ENCODE measurements around the gene GLRX3.

GLRX3 gene

DNA sequence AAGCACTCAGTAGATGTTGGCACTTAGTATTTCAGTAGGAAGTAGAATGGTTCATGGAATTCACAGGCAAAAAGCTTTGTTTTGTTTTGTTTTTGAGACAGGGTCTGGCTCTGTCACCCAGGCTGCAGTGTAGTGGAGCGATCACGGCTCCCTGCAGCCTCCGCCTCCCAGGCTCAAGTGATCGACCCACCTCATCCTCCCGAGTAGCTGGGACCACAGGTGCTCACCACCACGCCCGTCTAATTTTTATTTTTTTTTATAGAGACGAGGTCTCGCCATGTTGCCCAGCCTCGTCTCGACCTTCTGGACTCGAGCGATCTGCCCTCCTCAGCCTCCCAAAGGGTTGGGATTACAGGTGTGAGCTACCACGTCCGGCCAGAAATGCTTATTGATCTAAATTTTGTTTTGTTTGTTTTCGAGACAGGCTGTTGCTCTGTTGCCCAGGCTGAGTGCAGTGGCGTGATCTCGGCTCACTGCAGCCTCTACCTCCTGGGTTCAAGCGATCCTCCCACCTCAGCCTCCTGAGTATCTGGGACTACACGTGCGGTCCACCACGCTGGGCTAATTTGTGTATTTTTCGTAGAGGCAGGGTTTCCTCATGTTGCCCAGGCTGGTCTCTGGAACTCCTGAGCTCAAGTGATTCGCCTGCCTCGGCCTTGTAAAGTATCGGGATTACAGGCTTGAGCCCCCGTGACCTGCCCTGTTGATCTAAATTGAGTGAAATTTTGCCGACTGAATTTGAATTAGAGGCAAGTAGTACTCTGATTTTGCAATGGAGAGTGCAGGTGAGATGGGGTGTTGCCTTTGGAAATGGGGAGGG is 1.7 kb downstream of the GLRX3 start:
- DNase-seq, result no peak

- no peak for DNase-seq
These were observed 2.3 kb downstream of the GLRX3 start for GRCh38 chr10:130138479-130138866.

DNA sequence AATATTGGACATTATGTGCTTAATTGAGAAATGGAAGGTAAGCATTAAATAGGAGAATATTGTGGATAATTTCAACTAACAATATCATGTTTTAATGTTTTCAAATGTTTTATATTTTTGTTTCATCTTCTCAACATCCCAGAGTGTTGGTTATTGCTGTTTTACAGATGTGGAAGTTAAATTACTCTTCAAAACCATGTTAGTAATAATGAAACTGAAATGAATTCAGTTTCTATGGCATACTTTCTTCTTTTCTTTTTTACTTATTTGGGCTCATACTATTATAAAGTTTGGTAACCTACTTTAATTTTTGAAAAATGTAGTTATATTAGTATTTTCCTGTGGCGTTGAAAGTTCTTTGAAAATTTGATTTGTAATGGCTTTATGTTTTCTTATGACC is 4.2 kb downstream of the GLRX3 start:
- no peak for DNase-seq

DNA sequence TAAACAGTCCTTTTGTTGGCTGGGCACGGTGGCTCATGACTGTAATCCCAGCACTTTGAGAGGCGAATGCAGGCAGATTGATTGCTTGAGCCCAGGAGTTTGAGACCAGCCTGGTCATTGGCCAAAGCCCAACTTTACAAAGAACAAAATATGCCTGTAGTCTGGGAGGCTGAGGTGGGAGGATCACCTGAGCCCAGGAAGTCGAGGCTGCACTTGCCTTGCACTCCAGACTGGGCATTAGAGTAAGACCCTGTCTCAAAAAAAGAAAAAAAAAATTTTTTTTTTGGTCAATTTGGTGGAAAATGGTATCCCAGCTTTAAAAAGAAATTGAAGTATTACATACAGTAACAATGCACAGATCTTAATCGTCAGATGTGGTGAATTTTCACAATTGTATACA is 4.8 kb downstream of the GLRX3 start:
- DNase-seq, result no peak

GRCh38 chr10:130141460-130141859 is 5.3 kb downstream of the GLRX3 start:
- DNase-seq, result no peak

DNA sequence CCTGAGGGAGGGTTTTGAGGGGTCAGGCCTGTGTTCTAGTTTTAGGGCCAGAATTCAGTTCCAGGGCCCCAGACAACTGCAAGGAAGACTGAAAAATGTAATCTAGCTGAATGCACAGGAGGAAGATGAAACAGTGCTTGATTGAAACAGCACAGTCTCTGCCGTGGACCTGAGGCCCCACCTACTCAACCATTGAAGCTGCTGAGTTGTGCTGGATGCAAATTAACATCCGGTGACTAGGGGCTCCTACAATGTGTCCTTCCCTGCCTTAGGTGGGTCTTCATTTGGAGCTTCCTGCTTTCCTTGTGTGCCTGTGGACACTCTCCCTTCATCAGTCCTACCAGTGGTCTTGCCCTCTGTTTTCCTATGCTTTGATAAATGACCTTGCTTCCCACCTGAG is 5.7 kb downstream of the GLRX3 start:
- DNase-seq, result no peak

DNA sequence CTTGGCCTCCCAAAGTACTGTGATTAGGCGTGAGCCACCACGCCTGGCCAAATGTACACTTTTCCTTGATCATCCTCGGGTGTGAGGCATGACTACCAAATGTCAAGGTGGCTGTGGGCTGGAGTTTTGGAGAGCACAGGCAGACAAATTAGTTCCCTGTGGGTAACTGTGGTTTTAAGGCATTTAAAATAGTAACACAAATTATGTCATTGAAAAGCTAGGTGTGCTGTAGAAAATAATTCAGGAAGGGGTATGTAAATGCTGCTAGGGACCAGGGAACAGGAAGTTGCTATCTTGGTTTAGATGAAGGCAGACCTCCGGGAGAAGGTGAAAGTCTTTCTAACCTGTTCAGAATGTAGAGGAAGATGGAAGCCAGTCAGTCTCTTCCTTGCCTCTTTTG is 9.9 kb downstream of the GLRX3 start:
- DNase-seq, result no peak

DNA sequence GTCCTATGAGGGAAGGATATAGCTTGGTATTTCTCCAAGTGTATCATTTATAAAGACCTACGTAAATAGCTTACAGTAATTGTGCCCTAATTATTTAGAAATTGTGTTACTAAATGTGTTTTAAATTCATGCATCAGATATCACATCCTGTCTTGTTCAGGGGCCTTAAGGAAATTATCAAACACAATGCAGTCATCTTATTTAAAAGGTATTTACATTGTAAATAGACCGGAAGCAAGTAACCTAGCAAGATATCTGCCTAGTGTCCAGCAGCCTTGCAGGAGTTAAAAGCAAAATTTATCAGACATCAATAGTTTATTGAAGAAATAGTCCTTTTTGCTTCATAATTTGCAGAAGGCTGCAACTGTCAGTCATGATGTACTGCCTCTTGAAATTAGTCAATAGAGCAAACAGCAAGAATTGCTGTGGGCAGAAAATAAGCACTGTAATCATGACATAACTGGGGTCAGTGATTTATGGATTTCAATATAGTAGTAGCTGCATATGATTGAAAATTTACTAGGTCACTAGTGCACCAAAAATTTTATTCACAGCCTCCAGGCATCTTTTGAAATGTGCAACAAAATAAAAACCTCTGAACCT is 23.1 kb downstream of the GLRX3 start:
- DNase-seq, result no peak

- peak in 1 of 2 experiments; percentile 9 for DNase-seq
These were observed 24.6 kb downstream of the GLRX3 start for GRCh38 chr10:130160775-130161174.

GRCh38 chr10:130161331-130161730 is 25.1 kb downstream of the GLRX3 start:
- DNase-seq, result no peak

- DNase-seq, result no peak
These were observed 31.0 kb downstream of the GLRX3 start for GRCh38 chr10:130167193-130167592.

DNA sequence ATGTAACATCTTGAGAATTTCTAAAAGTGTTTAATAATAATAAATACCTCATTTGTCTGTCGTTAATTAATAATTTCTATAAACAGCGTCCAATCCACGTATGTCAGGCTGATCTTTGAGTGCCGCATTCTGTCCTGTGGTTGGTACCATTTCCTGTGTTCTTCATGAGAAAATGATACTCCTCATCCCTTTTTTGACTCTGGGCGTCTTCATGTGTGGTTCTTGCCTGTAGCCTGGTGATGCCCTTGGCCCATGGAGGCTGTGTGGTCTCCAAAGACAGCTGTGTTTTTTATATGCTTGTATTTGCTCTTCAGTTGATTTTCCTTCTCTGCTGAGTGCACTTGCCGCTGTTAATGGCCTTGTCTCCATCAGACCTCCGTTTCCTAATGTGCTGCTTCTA is 31.5 kb downstream of the GLRX3 start:
- no peak for DNase-seq

DNA sequence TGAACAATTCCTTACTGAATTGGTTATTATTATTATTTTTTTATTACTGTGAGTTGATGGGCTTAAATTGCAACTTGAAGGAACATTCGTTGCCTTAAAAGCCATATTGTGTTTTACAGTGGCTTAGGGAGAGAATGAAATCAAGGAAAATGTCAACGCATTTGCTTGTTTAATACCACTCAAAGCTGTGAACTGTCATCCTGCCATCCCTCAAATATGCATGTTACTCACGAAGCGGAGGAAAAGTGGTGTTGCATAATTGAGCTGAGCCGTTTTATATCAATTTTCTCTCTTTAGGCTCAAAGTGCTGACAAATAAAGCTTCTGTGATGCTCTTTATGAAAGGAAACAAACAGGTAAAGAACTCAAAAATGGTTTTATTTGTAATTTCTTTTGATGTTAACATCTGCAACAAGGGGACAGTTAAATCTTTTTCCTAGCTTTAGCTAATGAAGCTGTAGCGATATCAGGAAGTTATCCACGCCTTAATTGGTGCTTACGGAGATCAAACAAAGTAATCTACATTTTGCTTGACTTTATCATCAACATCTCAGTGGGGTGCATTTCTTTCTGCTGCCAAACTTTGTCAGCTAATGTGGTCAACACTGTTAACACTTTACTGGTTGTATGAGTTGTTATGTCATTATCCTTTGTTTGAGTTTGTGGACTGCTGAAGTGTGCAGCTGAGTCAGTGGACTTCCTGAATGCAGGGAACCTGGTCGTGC is 33.1 kb downstream of the GLRX3 start:
- no peak for DNase-seq

DNA sequence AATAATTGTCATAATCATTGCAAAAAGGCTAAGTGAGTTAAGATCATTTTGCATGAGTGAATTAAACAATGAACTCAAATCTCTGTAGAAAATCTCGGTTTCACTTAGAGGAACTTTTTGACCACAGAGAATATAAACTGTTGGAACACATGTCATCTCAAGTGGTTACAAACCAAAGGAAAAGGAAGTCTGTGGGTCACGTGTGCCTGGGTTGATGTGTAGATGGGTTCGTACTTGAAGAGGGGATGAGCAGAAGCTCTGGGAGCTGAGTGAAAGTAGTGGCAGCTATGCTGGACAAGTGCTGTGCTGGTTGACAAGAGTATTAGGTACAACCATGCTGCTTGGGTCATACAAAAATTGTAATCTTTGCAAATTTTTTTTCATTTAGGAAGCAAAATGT is 35.0 kb downstream of the GLRX3 start:
- no peak for DNase-seq

DNA sequence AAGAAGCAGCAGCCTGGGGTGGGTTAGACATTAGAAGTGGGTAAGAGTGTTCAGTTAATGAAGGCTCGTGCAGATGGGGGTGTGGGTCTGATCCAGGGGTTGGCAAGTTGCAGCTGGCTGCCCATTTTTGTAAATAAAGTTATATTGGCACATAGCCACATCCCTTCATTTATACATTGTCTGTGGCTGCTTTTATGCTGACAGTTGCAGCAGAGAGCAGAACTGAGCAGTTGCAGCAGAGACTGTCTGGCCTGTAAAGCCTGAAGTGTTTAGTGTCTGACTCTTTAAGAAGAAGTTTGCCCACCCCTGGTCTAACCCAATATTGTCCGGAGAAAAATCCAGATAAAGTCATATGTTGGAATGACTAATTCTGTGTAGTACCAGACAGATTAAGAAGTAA is 38.1 kb downstream of the GLRX3 start:
- no peak for DNase-seq

DNA sequence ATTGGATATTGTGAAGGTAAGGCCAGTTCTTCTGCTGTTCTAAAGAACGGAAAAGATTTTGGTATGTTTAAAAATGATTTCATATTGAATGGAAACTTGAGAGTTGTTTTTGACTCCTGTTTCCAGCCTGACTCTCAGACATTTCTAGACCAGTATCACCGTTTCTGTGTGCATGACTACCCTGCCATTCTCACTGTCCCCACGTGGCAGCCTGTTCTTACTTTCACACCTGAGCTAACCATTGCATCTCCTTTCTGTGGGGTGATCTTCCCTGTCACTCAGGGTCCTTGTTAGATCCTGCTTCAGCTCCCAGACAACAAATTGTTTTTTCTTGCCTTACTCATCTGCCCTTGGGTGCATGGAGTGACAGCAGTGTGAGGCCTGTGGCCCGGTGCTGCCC is 38.9 kb downstream of the GLRX3 start:
- DNase-seq, result no peak

- DNase-seq, result no peak
These were observed 41.1 kb downstream of the GLRX3 start for GRCh38 chr10:130177250-130177649.

DNA sequence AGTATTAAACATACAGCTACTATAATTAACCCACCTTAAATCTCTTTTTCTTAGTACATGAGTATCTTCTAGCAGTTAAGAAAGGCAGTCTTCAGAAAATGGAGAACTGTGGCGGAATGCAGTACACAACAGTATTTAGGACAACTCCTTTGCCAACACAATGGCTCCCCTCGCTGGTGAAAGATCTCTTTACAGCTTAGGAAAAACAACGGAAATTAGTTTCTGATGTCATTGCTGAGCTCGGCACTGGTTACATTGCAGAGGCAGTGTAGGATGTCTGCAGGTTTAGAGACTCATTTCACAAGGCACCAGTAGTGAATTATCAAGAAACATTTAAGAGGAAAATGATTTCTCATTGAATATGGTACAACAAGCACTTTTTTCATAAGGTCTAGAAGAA is 43.4 kb downstream of the GLRX3 start:
- peak; percentile 10 to 31 for DNase-seq

DNA sequence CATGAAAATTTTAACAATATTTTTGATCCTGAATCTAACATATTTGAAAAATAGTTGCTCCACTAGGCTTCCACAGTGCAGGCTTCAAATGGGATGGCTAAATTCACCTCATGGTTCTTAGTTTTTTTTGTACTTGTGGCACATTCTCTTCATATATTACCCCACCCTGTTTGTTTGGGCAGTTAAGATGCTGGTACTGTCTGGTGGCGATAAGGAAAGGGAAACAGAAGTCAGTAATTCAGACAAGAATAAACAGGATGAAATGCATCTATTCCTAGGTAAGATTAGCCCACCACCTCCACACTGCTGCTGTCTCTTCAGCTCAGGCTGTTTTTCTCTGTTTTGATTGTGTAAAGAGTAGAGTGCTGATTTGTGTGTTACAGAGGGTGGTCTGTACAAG is 44.2 kb downstream of the GLRX3 start:
- no peak for DNase-seq

DNA sequence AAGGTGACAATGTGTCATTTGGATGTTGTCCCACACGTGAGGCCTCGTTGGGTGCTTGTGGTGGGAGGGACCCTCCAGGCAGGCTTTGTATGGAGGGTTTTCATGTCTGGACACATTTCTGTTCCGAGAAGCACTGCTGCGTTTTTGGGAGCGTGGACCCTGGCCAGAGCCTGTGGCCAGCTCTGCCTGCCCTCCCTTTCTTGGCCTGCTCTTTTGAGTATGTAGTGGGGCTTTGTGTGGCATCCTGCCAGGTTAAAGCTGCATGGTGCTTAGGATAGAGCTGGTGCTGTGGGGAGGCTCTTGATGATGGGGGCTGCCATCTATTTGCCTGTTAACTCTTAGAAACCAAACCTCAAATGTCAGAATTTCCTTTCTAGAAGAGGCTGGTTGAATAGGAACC is 45.7 kb downstream of the GLRX3 start:
- DNase-seq, result no peak

DNA sequence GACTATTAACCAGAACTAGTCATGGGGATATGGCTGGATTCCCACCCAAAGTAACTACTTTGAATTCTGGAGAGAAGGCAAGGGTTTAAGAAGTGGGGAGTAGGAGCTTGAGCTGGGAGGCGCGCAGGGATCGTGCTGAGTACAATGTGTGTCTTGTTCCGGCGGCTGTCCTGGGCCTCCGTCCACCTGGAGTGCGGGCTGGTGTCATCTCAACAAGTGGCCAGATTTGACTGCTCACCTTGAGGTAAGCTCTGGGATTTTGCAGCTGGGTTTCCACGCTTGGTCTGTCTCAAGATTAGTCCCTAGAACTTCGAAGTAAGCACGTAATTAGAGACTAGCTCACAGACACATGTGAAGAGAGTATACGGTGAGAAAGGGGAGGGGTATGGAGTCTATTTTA is 49.4 kb downstream of the GLRX3 start:
- DNase-seq, result no peak

DNA sequence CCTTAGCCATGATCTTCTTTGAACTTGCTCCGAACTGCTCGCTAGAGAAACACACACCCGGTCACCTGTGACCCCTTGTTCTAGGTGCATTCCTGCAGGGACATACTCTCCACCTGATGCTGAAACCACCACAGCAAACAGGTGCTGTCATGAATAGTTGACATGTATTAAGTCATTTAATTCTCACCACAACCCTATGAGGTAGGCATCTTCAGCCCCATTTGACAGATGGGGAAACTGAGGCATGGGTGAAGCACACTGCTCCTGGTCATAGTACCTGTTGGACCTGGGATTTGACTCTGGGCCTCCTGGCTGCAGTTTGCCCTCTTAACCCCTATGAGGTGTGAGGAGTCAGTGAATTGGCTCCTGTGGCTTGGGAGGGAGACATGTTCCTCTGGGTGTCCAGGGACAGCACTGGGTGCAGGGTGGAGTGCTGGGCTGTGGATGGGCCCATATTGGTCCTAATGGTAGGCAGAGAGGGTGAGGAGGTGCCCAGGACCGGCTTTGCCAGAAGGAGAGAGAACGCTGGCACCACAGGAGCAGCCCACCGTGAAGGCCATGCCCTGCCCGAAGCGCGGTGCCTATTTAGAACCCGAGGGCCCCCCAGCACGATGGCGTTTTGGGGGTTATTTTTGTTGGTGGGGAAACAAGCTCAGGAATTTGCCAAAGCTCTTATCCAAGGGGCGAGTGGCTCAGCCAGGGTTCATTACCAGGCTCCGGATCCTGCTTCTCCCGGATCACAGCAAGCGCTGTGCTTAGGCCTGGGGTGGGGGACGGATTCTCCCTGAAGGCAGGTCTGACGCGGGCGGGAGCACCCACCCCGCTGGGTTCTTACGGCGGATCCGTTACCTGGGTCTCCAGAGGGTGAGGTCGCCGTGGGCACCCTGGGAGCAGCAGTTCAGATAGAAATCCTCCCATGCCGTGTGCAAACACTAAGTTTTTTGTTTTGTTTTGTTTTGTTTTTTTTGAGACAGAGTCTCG is 52.3 kb downstream of the GLRX3 start:
- DNase-seq, result no peak

DNA sequence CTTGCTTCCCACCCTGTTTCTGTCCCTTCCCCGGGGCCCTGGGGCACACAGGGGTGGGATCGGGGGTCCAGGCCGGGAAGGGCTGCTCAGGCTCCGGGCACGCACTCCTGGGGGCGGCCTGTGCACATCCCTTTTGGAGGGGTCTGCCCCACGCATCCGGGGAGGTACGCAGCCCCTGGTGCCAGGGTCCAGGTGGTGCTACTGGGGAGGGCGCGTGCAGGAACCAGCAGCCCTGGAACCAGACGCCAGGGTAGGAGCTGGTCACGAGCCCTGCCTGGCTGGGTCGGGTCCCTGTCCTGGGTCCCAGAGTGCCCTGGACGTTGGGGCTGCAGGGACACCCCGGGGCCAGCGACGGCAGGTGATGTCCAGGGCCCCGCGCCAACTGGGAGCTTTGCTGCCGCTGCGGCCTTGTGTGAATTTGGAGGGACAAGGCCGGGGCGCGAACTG is 53.4 kb downstream of the GLRX3 start:
- no peak for DNase-seq

Data from NCI-H524 (cell line).